ENCODE data around the gene FOSB. TPM values are rescaled to one million over a fixed set of nuclear protein-coding genes. Genes with fewer than 3 reads are reported as not detected.
A peak's percentile ranks its signal among the peaks of the same experiment; 100 is the strongest.
"Not testable (repeated sequence)": the region's sequence is repeated elsewhere in the genome, so short reads cannot be mapped to it uniquely, and the experiment has no call there.

FOSB gene
- total and polyA plus RNA-seq, 9 donors = 2.9 to 295 (median 44.3) TPM

DNA sequence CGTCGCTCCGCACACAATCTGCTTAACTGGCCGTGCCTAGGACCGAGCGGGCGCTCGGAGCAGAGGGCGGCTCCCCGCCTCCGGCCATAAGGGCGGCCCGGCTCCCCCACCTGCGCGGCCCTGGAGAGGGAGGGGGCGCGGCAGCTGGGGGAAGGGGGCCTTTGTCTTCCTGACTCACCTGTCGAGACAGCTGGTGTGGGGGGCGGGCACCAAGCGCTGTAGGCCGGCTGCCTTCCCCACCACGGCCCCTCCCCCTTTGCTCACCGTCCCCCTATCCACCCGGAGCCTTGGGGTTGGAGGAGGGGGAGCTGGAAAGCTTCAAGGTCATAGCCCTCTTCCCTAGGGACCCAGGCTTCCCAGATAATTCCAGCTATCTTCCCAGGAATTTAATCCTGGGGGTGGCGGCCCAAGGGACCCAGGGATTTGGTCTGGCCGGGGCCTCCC is 40.6 kb downstream of the FOSB start:
- TF ChIP-seq, protein P1, sequence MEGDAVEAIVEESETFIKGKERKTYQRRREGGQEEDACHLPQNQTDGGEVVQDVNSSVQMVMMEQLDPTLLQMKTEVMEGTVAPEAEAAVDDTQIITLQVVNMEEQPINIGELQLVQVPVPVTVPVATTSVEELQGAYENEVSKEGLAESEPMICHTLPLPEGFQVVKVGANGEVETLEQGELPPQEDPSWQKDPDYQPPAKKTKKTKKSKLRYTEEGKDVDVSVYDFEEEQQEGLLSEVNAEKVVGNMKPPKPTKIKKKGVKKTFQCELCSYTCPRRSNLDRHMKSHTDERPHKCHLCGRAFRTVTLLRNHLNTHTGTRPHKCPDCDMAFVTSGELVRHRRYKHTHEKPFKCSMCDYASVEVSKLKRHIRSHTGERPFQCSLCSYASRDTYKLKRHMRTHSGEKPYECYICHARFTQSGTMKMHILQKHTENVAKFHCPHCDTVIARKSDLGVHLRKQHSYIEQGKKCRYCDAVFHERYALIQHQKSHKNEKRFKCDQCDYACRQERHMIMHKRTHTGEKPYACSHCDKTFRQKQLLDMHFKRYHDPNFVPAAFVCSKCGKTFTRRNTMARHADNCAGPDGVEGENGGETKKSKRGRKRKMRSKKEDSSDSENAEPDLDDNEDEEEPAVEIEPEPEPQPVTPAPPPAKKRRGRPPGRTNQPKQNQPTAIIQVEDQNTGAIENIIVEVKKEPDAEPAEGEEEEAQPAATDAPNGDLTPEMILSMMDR (IDR thresholded peaks at IDR 0.05) = no peak
- intact Hi-C loops (cut with DNase I) = loop anchor here in 1 of 4 donors (5.0 kb wide), 1 partner anchor 274 kb away; the partner anchor contains the start of gene DMPK
- WGBS, 3 donors = 0 to 1% (median 1%) methylated on average over 14 to 26 of the region's 26 CpGs
- H3K36me3 ChIP-seq = no peaks in the 10 kb centered on the region
- H3K9me3 ChIP-seq = no peaks in the 10 kb centered on the region
- H3K27me3 ChIP-seq = no peaks in the 10 kb centered on the region
- H3K4me1 ChIP-seq (ENCODE audit: insufficient read depth) = peaks cover 9% of the 10 kb centered on the region
- H3K4me3 ChIP-seq = peak overlapping the region; percentile 94
- DNase-seq = peak; percentile 60 to 75 (median 65)
- H3K27ac ChIP-seq = peak overlapping the region; percentile 23 to 67

DNA sequence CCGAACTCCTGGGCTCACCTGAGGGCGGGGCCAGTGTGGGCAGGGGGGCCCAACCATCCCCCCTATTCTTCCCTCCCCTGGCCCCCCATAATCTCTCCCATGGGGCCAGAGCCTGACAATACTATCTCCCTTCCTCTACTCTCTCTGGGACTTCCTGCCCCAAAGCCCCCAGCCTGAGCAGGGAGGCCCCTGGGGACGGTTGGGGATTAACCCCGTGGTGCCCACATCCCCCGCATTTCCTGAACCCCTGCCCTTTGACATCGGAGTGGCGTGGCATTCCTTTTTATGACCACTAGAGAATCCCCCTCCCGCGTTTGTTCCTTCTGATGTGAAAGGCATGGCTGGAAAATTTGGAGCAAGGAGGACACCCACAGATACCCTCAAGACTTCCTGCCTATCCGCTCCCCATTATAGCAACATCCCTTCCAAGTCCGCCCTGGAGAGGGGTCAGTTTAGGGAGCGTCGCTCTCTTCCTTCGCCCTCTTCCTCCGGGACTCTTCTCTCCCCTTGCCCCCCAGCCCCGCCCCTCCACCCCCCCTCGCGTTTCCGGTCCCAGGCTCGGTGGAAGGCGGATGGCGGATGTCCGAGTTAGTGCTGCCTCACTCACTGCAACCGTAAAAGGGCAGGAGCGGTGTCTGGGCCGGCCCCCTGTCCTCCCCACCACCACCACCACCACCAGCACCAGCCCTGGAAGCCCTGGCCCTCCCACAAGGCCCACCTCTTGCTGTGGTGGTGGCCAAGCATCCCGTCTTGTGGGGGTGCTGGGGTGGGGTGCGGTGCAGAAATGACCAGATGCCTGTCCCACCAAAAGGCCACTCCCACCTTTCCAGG is 41.3 kb downstream of the FOSB start:
- no peaks in the 10 kb centered on the region for H3K36me3 ChIP-seq
- H3K27ac ChIP-seq = peak overlapping the region; percentile 23 to 67
- H3K27me3 ChIP-seq = no peaks in the 10 kb centered on the region
- no peaks in the 10 kb centered on the region for H3K9me3 ChIP-seq
- DNase-seq = peak; percentile 66 to 80 (median 72)
- intact Hi-C loops (cut with DNase I) = loop anchor here in 1 of 4 donors (5.0 kb wide), 1 partner anchor 273 kb away; the partner anchor contains the start of gene DMPK
- peaks cover 9% of the 10 kb centered on the region for H3K4me1 ChIP-seq (ENCODE audit: insufficient read depth)
- peak overlapping the region; percentile 94 for H3K4me3 ChIP-seq
- TF ChIP-seq POLR2A (IDR thresholded peaks at IDR 0.05) (no peak), EP300 (IDR thresholded peaks at IDR 0.05) (no peak)
- TF ChIP-seq, protein P1 (IDR thresholded peaks at IDR 0.05) = peak in 1 of 3 donors; percentile 15
- 1 to 3% (median 3%) methylated on average over 28 of the region's 28 CpGs for WGBS, 3 donors

DNA sequence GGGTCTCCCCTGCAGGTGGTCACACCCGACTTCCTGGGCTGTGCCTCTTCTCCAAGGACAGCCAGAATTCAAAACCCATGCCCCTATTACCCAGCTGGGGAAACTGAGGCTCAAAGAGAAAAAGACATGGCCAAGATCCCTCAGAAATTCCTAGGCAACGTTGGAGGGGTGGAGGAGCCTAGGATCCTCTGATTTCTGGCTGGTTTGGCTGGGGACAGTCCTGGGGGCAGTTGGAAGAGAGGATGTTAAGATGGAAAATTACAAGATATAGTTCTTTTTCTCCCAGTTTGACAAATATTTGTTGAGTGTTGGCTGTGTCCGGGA is 41.9 kb downstream of the FOSB start:
- TF ChIP-seq POLR2A (IDR thresholded peaks at IDR 0.05) (no peak), EP300 (IDR thresholded peaks at IDR 0.05) (no peak)
- TF ChIP-seq, protein P1 (IDR thresholded peaks at IDR 0.05) = no peak
- intact Hi-C loops (cut with DNase I) = loop anchor here in 1 of 4 donors (5.0 kb wide), 1 partner anchor 273 kb away; the partner anchor contains the start of gene DMPK
- Histone ChIP-seq H3K4me1 (ENCODE audit: insufficient read depth) (peaks cover 11% of the 10 kb centered on the region), H3K4me3 (peak overlapping the region; percentile 94), H3K9me3 (no peaks in the 10 kb centered on the region), H3K27me3 (no peaks in the 10 kb centered on the region), H3K36me3 (no peaks in the 10 kb centered on the region), H3K27ac (peak overlapping the region; percentile 23 to 67)
- no peak for DNase-seq
- WGBS, 3 donors = 5 to 14% (median 11%) methylated on average over 3 of the region's 3 CpGs

DNA sequence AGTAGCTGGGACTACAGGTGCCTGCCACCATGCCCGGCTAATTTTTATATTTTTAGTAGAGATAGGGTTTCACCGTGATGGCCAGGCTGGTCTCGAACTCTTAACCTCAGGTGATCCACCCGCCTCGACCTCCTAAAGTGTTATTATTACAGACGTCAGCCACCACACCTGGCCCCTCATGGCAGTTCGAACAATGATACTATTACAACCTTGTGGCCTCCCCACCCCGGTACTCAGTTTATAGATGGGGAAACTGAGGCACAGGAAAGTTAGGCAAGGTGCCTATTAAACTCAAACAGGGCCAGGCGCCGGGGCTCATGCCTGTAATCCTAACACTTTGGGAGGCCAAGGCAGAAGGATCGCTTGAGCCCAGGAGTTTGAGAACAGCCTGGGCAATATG is 42.6 kb downstream of the FOSB start:
- H3K4me3 ChIP-seq; H3K9me3 ChIP-seq; H3K27me3 ChIP-seq; DNase-seq; intact Hi-C loops (cut with DNase I); H3K36me3 ChIP-seq; H3K27ac ChIP-seq: not testable (repeated sequence)
- H3K4me1 ChIP-seq (ENCODE audit: insufficient read depth) = peaks cover 12% of the 10 kb centered on the region
- 78 to 81% (median 80%) methylated on average over 11 of the region's 11 CpGs for WGBS, 3 donors

DNA sequence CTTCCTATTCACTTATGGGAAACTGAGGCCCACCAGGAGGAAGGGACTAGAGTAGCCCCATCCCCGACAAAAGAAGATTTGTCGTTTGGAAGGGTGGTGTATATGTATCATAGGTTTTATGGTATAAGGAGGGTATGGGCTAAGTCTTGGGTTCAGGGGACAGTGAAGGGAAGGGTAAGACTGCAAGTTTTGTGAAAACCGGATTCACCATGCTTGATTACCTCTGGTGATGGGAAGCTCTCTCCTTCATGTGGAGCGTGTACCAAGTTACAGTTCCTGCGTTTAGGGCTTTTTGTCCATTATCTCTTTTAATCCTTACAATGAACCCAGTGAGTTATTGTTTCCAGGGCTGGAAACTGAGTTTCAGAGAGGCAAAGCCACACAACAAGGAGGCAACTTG is 43.3 kb downstream of the FOSB start:
- no peak overlapping the region for H3K27ac ChIP-seq
- 91% methylated on average over 5 of the region's 5 CpGs for WGBS, 3 donors

More for the DNA sequence above, 43.3 kb downstream of the FOSB start:
- Histone ChIP-seq H3K9me3 (no peaks in the 10 kb centered on the region), H3K4me1 (ENCODE audit: insufficient read depth) (peaks cover 8% of the 10 kb centered on the region), H3K27me3 (no peaks in the 10 kb centered on the region), H3K36me3 (no peaks in the 10 kb centered on the region), H3K4me3 (no peak overlapping the region)
- TF ChIP-seq, protein P1 (IDR thresholded peaks at IDR 0.05) = no peak
- no peak for TF ChIP-seq POLR2A (IDR thresholded peaks at IDR 0.05)
- no peak for TF ChIP-seq EP300 (IDR thresholded peaks at IDR 0.05)
- intact Hi-C loops (cut with DNase I) = no loop called here
- no peak for DNase-seq

All from ovary (tissue), 9 donors.